B cell (primary cell): ENCODE measurements around the gene APCDD1L.

ENCODE experiments used
- CTCF ChIP-seq: fragments of 200-600 bp; IDR thresholded peaks from one replicate; pipeline ENCODE4 v1.8.0; 2022; ENCODE audit warnings: antibody characterized with exemption, mild to moderate bottlenecking
- EZH2 ChIP-seq: IDR thresholded peaks from 2 replicates; pipeline ENCODE4 v1.6.1; 2012; ENCODE audit warnings: borderline replicate concordance, low read depth, mild to moderate bottlenecking, moderate library complexity, low read length; ENCODE audit not compliant: insufficient read depth, poor library complexity, severe bottlenecking

GRCh38 chr20:58452667-58453255, 62.4 kb downstream of the APCDD1L start:
- TF ChIP-seq CTCF = no peak
- no peak for TF ChIP-seq EZH2
